Right atrium auricular region (tissue), 2 donors: Measurements from ENCODE around the gene GALM. TPM values are rescaled to one million over a fixed set of nuclear protein-coding genes. Genes with fewer than 3 reads are reported as not detected.

ENCODE experiments used
- DNase-seq: peaks from one replicate; pipeline ENCODE4 v3.0.0-alpha.2; 2019; ENCODE audit warnings: low spot score
- H3K27ac ChIP-seq, 2 donors: fragments of 200-600 bp; sonication (generic); 1 replicate in 1 of 2; 2 replicates in 1 of 2; pipeline ENCODE4 v1.5.1; 2016 to 2019
- H3K27me3 ChIP-seq, 2 donors: fragments of 200-600 bp; sonication (generic); one replicate each; pipeline versions ENCODE4 v1.5.1 to v1.6.0; 2017 to 2019
- H3K36me3 ChIP-seq: fragments of 200-600 bp; sonication (generic); one replicate; pipeline ENCODE4 v1.5.1; 2016
- H3K4me1 ChIP-seq, 2 donors: fragments of 200-600 bp; sonication (generic); one replicate each; pipeline versions ENCODE4 v1.5.1 to v1.6.0; 2017 to 2019
- H3K4me3 ChIP-seq, 2 donors: fragments of 200-600 bp; sonication (generic); 1 replicate in 1 of 2; 2 replicates in 1 of 2; pipeline ENCODE4 v1.5.1; 2017 to 2019; ENCODE audit warnings: mild to moderate bottlenecking in 1 of 2, moderate library complexity in 1 of 2
- H3K9me3 ChIP-seq, 2 donors: fragments of 200-600 bp; sonication (generic); one replicate each; pipeline ENCODE4 v1.5.1; 2019
- total RNA-seq, 2 donors: library from RNA; depleted of rRNA; stranded (reverse); fragments of >200 nt; gene quantifications; one replicate each; pipeline ENCODE4 v1.1.0, GENCODE V29; 2016
- TF ChIP-seq, protein P1 (sequence below), 2 donors: fragments of 200-600 bp; sonication (generic); IDR thresholded peaks; one replicate each; pipeline ENCODE4 v1.5.1; 2019; ENCODE audit warnings: antibody characterized with exemption in 2 of 2

The GALM gene
- total RNA-seq, 2 donors from 2014 or later: 13.9 to 17.9 TPM

DNA sequence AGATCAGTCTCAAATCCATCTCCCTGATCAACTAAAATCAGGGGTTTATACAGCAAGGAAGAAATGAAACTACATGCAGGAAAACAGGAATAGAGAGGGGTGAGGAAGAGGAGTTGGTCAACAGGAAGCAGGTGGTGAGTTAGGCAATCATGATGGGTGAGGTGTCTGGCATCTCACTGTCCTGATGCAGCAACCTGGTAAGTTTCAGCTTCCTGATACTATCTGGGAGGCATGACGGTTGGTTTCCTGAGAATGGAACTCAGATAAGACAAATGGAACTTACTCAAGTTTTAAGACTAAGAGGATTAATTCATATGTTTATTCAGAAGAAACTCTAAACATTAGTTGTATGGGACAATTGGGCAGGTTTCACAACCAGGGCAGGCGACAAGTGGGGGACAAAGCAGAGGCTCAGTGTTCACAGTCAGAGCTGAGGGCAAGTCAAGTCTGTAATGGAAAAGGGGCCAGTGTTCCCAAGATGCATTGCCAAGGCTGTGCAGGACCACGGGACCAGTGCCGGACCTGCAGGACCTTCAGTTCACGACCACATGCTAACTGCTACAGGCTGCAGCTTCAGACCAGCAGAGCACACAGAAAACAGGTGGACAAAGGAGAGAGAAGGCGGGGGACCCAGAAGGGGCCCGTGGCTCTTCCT is 17.7 kb upstream of the GALM start:
- no peak for DNase-seq
- H3K27me3 ChIP-seq: no peaks in the 10 kb centered on the region
- H3K27ac ChIP-seq: no peak overlapping the region
- no peaks in the 10 kb centered on the region for H3K9me3 ChIP-seq
- H3K36me3 ChIP-seq: no peaks in the 10 kb centered on the region
- no peak overlapping the region for H3K4me3 ChIP-seq
- TF ChIP-seq, protein P1, sequence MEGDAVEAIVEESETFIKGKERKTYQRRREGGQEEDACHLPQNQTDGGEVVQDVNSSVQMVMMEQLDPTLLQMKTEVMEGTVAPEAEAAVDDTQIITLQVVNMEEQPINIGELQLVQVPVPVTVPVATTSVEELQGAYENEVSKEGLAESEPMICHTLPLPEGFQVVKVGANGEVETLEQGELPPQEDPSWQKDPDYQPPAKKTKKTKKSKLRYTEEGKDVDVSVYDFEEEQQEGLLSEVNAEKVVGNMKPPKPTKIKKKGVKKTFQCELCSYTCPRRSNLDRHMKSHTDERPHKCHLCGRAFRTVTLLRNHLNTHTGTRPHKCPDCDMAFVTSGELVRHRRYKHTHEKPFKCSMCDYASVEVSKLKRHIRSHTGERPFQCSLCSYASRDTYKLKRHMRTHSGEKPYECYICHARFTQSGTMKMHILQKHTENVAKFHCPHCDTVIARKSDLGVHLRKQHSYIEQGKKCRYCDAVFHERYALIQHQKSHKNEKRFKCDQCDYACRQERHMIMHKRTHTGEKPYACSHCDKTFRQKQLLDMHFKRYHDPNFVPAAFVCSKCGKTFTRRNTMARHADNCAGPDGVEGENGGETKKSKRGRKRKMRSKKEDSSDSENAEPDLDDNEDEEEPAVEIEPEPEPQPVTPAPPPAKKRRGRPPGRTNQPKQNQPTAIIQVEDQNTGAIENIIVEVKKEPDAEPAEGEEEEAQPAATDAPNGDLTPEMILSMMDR (IDR thresholded peaks at IDR 0.05): no peak
- H3K4me1 ChIP-seq: peaks cover 0 to 19% of the 10 kb centered on the region in 2 donors

DNA sequence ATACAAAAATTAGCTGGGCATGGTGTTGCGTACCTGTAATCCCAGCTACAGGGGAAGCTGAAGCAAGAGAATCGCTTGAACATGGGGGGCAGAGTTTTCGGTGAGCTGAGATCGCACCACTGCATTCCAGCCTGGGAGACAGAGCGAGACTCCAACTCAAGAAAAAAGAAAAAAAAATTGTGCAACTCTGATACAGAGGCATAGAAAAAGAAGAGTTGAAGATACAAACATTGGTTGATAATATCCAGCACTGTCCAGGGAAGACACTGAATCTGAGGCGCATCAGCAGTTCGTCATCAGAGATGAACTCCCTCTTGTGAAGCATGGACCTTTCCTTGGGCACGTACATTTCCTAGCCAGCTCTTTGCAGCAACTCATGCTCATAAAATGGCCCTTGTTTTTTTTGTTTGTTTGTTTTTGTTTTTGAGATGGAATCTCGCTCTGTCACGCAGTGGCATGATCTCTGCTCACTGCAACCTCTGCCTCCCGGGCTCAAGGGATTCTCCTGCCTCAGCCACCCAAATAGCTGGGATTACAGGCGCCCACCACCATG is 16.7 kb upstream of the GALM start:
- Histone ChIP-seq H3K4me3 (no peak overlapping the region), H3K9me3 (no peaks in the 10 kb centered on the region), H3K27me3 (no peaks in the 10 kb centered on the region), H3K27ac (no peak overlapping the region), H3K36me3 (no peaks in the 10 kb centered on the region), H3K4me1 (peaks cover 0 to 19% of the 10 kb centered on the region in 2 donors)
- no peak for DNase-seq
- TF ChIP-seq, protein P1 (IDR thresholded peaks at IDR 0.05): no peak

DNA sequence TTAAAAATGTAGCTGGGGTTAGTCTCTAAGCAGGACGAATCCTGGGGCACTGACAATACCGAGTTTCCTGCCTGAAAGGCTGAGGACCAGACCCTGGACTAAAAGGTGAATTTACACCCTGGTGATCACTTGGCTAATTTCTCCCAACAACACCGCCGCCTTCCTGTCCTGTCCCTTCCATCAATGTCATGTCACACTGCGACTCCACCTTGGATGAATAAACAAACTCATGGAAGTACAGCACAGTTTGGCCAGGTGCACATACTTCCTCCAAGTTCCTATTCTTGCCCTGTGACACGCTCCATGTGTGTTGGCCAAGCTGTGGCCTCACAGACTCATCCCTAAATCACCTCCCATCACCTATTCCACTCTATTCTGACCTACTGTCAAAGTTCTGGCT is 15.9 kb upstream of the GALM start:
- TF ChIP-seq, protein P1 (IDR thresholded peaks at IDR 0.05): no peak
- DNase-seq: no peak
- no peaks in the 10 kb centered on the region for H3K27me3 ChIP-seq
- H3K4me1 ChIP-seq: peaks cover 0 to 19% of the 10 kb centered on the region in 2 donors
- H3K4me3 ChIP-seq: no peak overlapping the region
- no peaks in the 10 kb centered on the region for H3K9me3 ChIP-seq
- H3K27ac ChIP-seq: no peak overlapping the region
- H3K36me3 ChIP-seq: no peaks in the 10 kb centered on the region

DNA sequence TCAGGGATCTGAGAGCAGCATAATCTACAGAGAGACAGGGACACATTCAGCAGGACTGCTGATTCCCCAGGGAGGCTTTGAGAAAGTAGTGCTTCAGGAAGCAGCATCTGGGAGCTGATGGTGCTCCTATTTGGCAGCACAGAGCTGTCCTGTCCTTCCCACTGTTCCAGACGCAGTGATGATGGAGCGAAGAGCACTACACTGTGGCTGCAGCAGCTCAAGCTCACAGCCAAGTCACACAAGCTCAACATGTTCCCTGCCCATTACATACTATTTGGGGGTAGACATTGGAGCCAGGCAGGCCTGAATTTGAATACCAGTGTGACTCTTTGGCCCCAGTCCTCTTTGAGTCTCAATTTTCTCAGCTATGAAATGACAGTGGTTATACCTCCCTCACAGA is 15.2 kb upstream of the GALM start:
- H3K27ac ChIP-seq: no peak overlapping the region
- TF ChIP-seq, protein P1 (IDR thresholded peaks at IDR 0.05): no peak
- H3K4me1 ChIP-seq: peaks cover 0 to 19% of the 10 kb centered on the region in 2 donors
- no peaks in the 10 kb centered on the region for H3K9me3 ChIP-seq
- no peak for DNase-seq
- no peak overlapping the region for H3K4me3 ChIP-seq
- no peaks in the 10 kb centered on the region for H3K27me3 ChIP-seq
- no peaks in the 10 kb centered on the region for H3K36me3 ChIP-seq

GRCh38 chr2:38652431-38653273 is 13.3 kb upstream of the GALM start:
- Histone ChIP-seq H3K27ac (peak overlapping the region in 1 of 2 donors; percentile 40), H3K4me1 (peaks cover 0 to 19% of the 10 kb centered on the region in 2 donors), H3K9me3 (no peaks in the 10 kb centered on the region), H3K4me3 (no peak overlapping the region), H3K27me3 (no peaks in the 10 kb centered on the region), H3K36me3 (no peaks in the 10 kb centered on the region)
- TF ChIP-seq, protein P1 (IDR thresholded peaks at IDR 0.05): no peak
- no peak for DNase-seq
